A673 (cell line): ENCODE measurements around the gene TMEM221. TPM values are rescaled to one million over a fixed set of nuclear protein-coding genes. Genes with fewer than 3 reads are reported as not detected.

ENCODE experiments used
- BruUV-seq: library from RNA; stranded (reverse); fragments of 400-500 nt; replicated peaks from 2 replicates; lab custom pipeline; 2021; lab: Mats Ljungman, UMichigan
- CTCF ChIA-PET: fragments of 300-600 bp; sonication (Branson Sonifier 250); formaldehyde crosslinking; loops from one replicate; lab custom pipeline; 2022; ENCODE audit warnings: antibody characterized with exemption; lab: Charles Lee
- POLR2A ChIA-PET: fragments of 300-600 bp; sonication (Branson Sonifier 250); formaldehyde crosslinking; loops from one replicate; lab custom pipeline; 2022; ENCODE audit warnings: antibody characterized with exemption; ENCODE audit not compliant: low non-redundant PET; lab: Charles Lee
- DNase-seq: peaks from one replicate; pipeline ENCODE4 v3.0.0-alpha.2; 2015; ENCODE audit warnings: low spot score
- H3K27ac ChIP-seq: fragments of 200-600 bp; sonication (generic); 2 replicates; pipeline ENCODE4 v1.5.1; 2016; ENCODE audit warnings: mixed run types, low read depth, mild to moderate bottlenecking, mixed read lengths, antibody characterized with exemption, low read length; ENCODE audit not compliant: poor library complexity, severe bottlenecking
- H3K27me3 ChIP-seq: fragments of 200-600 bp; sonication (generic); replicated peaks from 2 replicates; pipeline ENCODE4 v1.6.1; 2017; ENCODE audit warnings: mixed run types, low read depth, mild to moderate bottlenecking, mixed read lengths, antibody characterized with exemption, low read length; ENCODE audit not compliant: insufficient read depth, poor library complexity
- H3K36me3 ChIP-seq: fragments of 200-600 bp; sonication (generic); 2 replicates; pipeline ENCODE4 v1.6.1; 2016; ENCODE audit warnings: mixed run types, mild to moderate bottlenecking, mixed read lengths, antibody characterized with exemption, low read length; ENCODE audit not compliant: insufficient read depth, poor library complexity, severe bottlenecking
- H3K4me1 ChIP-seq: fragments of 200-600 bp; sonication (generic); 2 replicates; pipeline ENCODE4 v1.6.1; 2017; ENCODE audit warnings: mixed run types, mild to moderate bottlenecking, mixed read lengths, antibody characterized with exemption, low read length; ENCODE audit not compliant: insufficient read depth, poor library complexity, severe bottlenecking
- H3K4me3 ChIP-seq: fragments of 200-600 bp; sonication (generic); 2 replicates; pipeline ENCODE4 v1.5.1; 2016; ENCODE audit warnings: low read depth, mixed run types, mild to moderate bottlenecking, mixed read lengths, low read length; ENCODE audit not compliant: poor library complexity, severe bottlenecking
- H3K9me3 ChIP-seq: fragments of 200-600 bp; sonication (generic); 2 replicates; pipeline ENCODE4 v1.6.1; 2016; ENCODE audit warnings: mixed run types, low read depth, mild to moderate bottlenecking, mixed read lengths, antibody characterized with exemption, low read length; ENCODE audit not compliant: poor library complexity, severe bottlenecking
- EZH2 ChIP-seq: fragments of 200-600 bp; sonication (generic); IDR thresholded peaks from 2 replicates; pipeline ENCODE4 v1.6.1; 2017; ENCODE audit warnings: borderline replicate concordance, low read depth, mild to moderate bottlenecking, mixed read lengths, antibody characterized with exemption, low read length; ENCODE audit not compliant: poor library complexity, severe bottlenecking
- intact Hi-C: fragments of 100-400 bp; cut with micrococcal nuclease; formaldehyde crosslinking; loops from one replicate; pipeline ENCODE4 v1.10.0; 2022; ENCODE audit not compliant: unreplicated experiment
- total RNA-seq: library from RNA; stranded (reverse); gene quantifications from 2 replicates; pipeline ENCODE4 v1.2.3, GENCODE V29; 2021
- TF ChIP-seq, protein P1 (sequence below): fragments of 300-800, 200-600 bp; sonication (generic); conservative IDR thresholded peaks from 2 replicates; pipeline ENCODE4 v1.5.1; 2017; ENCODE audit warnings: low read depth, mild to moderate bottlenecking, antibody characterized with exemption, low read length, moderate library complexity, mixed read lengths

The TMEM221 gene
- total RNA-seq, 1 experiment from 2014 or later = not detected

DNA sequence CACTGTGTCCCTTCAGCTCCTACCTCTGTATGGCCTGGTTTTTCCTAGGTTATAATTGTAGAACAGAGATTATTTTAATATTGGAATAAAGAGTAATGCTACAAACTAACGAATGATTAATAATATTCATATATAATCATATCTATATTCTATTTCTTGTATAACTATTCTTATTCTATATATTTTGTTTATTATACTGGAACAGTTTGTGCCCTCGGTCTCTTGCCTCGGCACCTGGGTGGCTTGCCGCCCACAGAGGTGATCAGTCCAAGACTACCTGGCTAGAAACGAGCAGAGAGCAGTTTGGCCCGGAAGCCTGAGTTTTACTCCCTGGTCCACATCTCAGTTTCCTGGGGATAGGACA is 18.0 kb upstream of the TMEM221 start:
- Histone ChIP-seq H3K4me1 (peaks cover 8% of the 10 kb centered on the region), H3K27ac (no peak overlapping the region), H3K27me3 (no peaks in the 10 kb centered on the region), H3K4me3 (no peak overlapping the region), H3K36me3 (no peaks in the 10 kb centered on the region), H3K9me3 (no peaks in the 10 kb centered on the region)
- no TSS peak for BruUV-seq
- no peak for TF ChIP-seq EZH2
- TF ChIP-seq, protein P1, sequence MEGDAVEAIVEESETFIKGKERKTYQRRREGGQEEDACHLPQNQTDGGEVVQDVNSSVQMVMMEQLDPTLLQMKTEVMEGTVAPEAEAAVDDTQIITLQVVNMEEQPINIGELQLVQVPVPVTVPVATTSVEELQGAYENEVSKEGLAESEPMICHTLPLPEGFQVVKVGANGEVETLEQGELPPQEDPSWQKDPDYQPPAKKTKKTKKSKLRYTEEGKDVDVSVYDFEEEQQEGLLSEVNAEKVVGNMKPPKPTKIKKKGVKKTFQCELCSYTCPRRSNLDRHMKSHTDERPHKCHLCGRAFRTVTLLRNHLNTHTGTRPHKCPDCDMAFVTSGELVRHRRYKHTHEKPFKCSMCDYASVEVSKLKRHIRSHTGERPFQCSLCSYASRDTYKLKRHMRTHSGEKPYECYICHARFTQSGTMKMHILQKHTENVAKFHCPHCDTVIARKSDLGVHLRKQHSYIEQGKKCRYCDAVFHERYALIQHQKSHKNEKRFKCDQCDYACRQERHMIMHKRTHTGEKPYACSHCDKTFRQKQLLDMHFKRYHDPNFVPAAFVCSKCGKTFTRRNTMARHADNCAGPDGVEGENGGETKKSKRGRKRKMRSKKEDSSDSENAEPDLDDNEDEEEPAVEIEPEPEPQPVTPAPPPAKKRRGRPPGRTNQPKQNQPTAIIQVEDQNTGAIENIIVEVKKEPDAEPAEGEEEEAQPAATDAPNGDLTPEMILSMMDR = no peak
- intact Hi-C loops = loop anchor here (2.0 to 5.0 kb wide), 2 partner anchors 72 to 119 kb away; partner anchors contain the start of gene CCDC194
- POLR2A ChIA-PET = interaction anchor here (0.6 kb wide), 1 partner anchor 281 kb away, joined by 3 read pairs; no protein-coding TSS in a partner anchor
- CTCF ChIA-PET = interaction anchor here (0.6 to 2.1 kb wide), 3 partner anchors 12 to 73 kb away, joined by 3 to 5 read pairs (median 4); partner anchors contain the start of gene CCDC194
- no peak for DNase-seq

DNA sequence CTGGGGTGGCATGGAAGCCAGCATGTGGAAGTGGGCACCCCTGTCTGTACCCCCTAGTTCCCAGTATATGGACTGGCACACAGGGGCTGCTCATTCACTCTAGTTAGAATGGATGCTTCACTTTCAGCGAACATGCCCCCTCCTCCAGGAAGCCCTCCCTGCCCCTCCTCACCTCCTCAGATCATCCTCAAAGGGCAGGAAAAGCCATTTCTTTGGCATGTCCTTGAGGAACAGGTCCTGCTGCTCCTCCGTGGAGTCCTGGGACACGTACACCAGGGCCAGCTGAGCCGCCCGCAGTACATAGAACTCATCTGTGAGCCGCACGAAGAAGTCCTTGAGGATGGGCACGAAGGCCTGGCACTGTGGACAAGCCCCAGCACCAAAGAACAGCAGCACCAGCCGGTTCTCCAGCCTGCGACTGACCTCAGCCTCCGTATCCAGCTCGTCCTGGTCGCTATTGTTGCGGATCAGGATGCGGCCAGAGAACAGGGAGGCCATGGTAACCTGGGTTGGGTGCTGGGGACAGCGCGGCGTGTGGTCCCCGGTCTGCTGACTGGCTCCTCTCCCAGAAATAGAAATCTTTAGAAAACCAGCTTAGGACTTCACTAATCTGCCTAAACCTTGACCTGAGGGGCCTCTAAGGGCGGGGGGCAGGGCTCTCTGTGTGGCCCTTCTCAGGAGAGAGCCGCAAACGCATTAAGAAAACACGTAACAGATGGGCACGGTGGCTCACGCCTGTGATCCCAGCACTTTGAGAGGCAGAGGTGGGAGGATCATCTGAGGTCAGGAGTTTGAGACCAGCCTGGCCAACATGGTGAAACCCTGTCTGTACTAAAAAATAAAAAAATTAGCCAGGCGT is 12.1 kb upstream of the TMEM221 start, which contains the start of gene NXNL1:
NXNL1 (minus strand) TSS at position 555 of the 859 bp plus-strand sequence; CDS start at position 498, 57 bp downstream.
- H3K27ac ChIP-seq = no peak within 1 kb of the TSS
- intact Hi-C loops = no loop called here
- H3K4me1 ChIP-seq = no peaks in the 10 kb centered on the region
- peaks cover 15% of the 10 kb centered on the region for H3K27me3 ChIP-seq
- TF ChIP-seq EZH2 = no peak
- TF ChIP-seq, protein P1 = no peak
- H3K4me3 ChIP-seq = no peak within 1 kb of the TSS
- CTCF ChIA-PET = no interaction called here
- H3K36me3 ChIP-seq = no peaks in the 10 kb centered on the region
- BruUV-seq = no TSS peak
- no peaks in the 10 kb centered on the region for H3K9me3 ChIP-seq
- POLR2A ChIA-PET = no interaction called here
- no peak for DNase-seq

DNA sequence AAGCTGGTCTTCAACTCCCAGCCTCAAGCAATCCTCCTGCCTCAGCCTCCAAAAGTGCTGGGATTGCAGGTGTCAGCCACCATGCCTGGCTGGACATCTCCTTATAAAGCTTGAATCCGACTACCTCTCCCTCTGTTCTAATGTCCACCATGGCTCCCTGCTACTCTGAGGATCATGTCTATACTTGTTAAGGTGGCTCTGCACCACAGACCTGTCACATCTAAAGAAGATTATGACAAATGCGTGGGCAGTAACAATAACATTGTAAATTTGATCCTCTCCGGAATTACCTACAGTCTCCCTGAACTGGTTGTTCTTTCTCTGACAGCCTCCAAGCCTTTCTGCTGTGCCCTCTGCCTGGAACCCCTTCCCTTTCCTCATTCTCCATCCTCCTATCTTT is 10.5 kb upstream of the TMEM221 start:
- Histone ChIP-seq H3K4me3 (no peak overlapping the region), H3K4me1 (no peaks in the 10 kb centered on the region), H3K36me3 (no peaks in the 10 kb centered on the region), H3K9me3 (no peaks in the 10 kb centered on the region), H3K27ac (no peak overlapping the region), H3K27me3 (peaks cover 27% of the 10 kb centered on the region)
- no peak for DNase-seq
- TF ChIP-seq EZH2 = no peak
- TF ChIP-seq, protein P1 = no peak
- ChIA-PET CTCF (interaction anchor here (0.6 kb wide), 1 partner anchor 17 kb away, joined by 6 read pairs; no protein-coding TSS in a partner anchor), POLR2A (no interaction called here)
- BruUV-seq = no TSS peak
- intact Hi-C loops = no loop called here
